Right cardiac atrium (tissue), 5 donors: Measurements from ENCODE around the gene COLGALT1. TPM values are rescaled to one million over a fixed set of nuclear protein-coding genes. Genes with fewer than 3 reads are reported as not detected.

ENCODE experiments used
- ATAC-seq, 2 donors: fragments of 200-7000 bp; cut with Tn5 transposase; one replicate each; pipeline versions ENCODE4 v1.8.0 to v1.9.1; 2020; ENCODE audit warnings: moderate library complexity in 2 of 2, mild to moderate bottlenecking in 1 of 2
- DNase-seq, 3 donors: peaks; one replicate each; pipeline ENCODE4 v3.0.0-alpha.2; 2020
- H3K27ac ChIP-seq: one replicate; pipeline ENCODE4 v1.5.1; 2013; ENCODE audit warnings: mild to moderate bottlenecking, low read length, control low read depth, moderate library complexity
- H3K27me3 ChIP-seq: one replicate; pipeline ENCODE4 v1.6.1; 2013; ENCODE audit not compliant: control insufficient read depth, insufficient read depth
- H3K4me1 ChIP-seq: one replicate; pipeline ENCODE4 v1.6.1; 2013; ENCODE audit warnings: low read length; ENCODE audit not compliant: control insufficient read depth, insufficient read depth
- H3K4me3 ChIP-seq: one replicate; pipeline ENCODE4 v1.5.1; 2013; ENCODE audit warnings: low read length, control low read depth
- H3K9me3 ChIP-seq: one replicate; pipeline ENCODE4 v1.6.1; 2013; ENCODE audit warnings: low read length; ENCODE audit not compliant: control insufficient read depth
- WGBS: extraction: QIAGEN DNeasy Blood & Tissue Kit; methylation state at CpG from one replicate; pipeline ENCODE4 v1.1.7; 2013; 5-methylcytosine and 5-hydroxymethylcytosine counted together
- intact Hi-C, 4 donors: fragments of 100-400 bp; cut with DNase I; formaldehyde crosslinking; loops; one replicate each; pipeline versions ENCODE4 v1.11.0 to v1.14.0; 2022 to 2023
- polyA plus RNA-seq: library from polyadenylated mRNA; stranded (reverse); fragments of 200-250 nt; gene quantifications from one replicate; pipeline ENCODE4 v1.2.3, GENCODE V29; 2013
- total RNA-seq, 4 donors: library from RNA; stranded (reverse); fragmentation: NEBNext Ultra II Directional; extraction: Animal tissue kit (Norgen Biotek cat#: 25700); gene quantifications; one replicate each; pipeline ENCODE4 v1.2.1, GENCODE V29; 2021
- donor health status: healthy with polysubstance abuse.
- donor health status: DM: no; HTN: yes; CAD: no.
- donor health status: DM: no; HTN: no; CAD: no.
- donor health status: DM: no; HTN: yes; CAD: no; lungs with severe emphysema.
- donor health status: DM: yes; HTN: yes; CAD: no.

The COLGALT1 gene
- total and polyA plus RNA-seq, 5 donors: 19.0 to 36.3 (median 34.9) TPM

DNA sequence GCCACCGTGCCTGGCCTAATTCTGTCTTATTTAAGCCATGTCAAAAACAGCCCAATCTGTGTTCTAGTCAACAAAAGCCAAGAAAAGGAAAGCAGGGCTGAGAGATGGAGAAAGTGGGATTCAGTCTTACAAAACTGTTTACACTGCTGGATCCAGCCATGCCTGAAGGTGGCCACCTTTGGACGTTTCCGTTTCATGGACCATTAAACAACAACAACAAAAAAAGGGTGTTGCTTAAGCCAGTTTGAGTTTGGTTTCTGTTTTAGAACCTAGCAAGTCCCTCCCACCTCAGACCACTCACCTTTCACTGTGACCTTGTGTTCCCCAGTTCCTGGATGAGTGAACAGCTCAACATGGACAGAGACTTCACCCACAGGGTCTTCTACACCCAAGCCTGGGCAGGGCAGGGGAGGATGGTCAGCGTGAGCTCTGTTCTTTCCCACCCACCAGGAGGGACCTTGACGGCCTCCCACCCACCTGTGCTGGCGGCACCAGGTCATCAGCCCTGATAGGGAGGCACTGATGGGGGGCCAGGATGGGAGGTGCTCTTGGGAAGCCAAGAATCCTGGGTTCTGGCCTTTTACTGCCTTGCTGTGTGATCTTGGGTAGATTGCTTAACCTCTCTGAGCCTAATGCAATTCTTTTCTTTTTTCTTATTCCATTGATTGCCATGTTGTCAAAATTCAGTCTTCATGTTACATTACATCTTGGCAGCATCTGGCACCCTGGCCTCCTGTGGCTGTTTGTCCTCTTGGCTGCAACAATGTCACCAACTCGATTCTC lies 56.2 kb downstream of the COLGALT1 start:
- no peak overlapping the region for H3K4me3 ChIP-seq
- H3K4me1 ChIP-seq: no peaks in the 10 kb centered on the region
- no peaks in the 10 kb centered on the region for H3K9me3 ChIP-seq
- 84% methylated on average over 7 of the region's 7 CpGs for WGBS
- intact Hi-C loops: no loop called here
- H3K27ac ChIP-seq: no peak overlapping the region
- ATAC-seq: no peak
- no peak for DNase-seq
- H3K27me3 ChIP-seq: no peaks in the 10 kb centered on the region

DNA sequence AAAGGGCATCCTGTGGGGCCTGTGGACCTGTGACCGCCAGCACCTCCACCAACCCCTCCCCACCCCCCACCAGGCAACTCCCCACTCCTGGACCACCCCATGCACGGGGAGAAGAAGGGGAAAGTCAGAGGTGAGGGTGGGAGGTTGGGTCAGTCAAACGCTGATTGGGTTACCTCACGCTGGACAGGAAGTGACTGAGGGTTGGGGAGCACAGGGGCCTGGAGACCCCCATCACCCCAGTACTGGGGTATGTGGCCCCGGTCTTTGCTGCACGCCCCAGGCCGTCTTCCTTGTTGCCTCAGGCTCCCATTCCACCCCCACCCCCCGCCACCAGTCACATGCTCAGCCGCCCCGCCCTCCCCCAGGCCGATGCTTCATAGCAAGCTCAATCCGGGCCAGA lies 59.0 kb downstream of the COLGALT1 start:
- ATAC-seq (no peak), DNase-seq (no peak)
- Histone ChIP-seq H3K27me3 (no peaks in the 10 kb centered on the region), H3K4me1 (no peaks in the 10 kb centered on the region), H3K4me3 (no peak overlapping the region), H3K9me3 (no peaks in the 10 kb centered on the region), H3K27ac (no peak overlapping the region)
- 88% methylated on average over 12 of the region's 12 CpGs for WGBS
- intact Hi-C loops: no loop called here

DNA sequence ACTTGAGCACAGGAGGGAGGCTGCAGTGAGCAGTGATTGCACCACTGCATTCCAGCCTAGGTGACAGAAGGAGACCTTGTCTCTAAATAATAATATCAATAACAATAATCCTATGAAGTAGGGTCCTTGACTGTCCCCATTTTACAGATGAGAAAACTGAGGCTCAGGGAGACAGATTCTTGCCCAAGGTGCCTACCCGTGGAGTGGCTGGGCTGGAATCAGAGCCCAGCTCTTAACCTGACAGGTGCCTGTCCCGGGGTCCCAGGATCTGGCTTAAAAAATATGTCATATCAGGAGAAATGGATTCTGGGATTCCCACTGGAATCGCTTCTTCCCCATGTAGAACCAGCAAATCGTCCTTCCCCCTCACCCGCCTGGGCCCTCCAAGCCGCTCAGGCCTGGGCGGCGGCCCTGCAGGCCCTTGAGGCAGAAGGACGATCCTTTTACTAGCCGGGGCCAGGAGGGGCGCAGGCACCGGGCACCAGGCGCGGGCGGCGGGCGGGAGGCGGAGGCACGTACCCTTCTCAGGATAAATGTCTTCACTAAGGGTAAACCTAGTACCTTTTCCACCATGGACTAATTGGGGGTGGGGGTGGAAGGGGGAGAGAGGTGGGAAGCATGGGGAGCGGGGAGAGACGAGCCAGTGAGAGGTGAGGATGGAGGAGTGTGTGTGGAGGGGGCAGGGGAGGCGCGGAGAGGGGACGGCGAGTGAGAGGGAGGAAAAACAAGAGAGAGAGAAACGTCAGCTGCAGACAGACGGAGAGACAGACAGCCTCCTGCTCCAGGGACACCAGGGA lies 60.6 kb downstream of the COLGALT1 start:
- no peak for ATAC-seq
- DNase-seq: no peak
- intact Hi-C loops: no loop called here
- 35% methylated on average over 27 of the region's 27 CpGs for WGBS
- H3K4me1 ChIP-seq: no peaks in the 10 kb centered on the region
- no peak overlapping the region for H3K4me3 ChIP-seq
- H3K27me3 ChIP-seq: no peaks in the 10 kb centered on the region
- no peak overlapping the region for H3K27ac ChIP-seq
- H3K9me3 ChIP-seq: no peaks in the 10 kb centered on the region

DNA sequence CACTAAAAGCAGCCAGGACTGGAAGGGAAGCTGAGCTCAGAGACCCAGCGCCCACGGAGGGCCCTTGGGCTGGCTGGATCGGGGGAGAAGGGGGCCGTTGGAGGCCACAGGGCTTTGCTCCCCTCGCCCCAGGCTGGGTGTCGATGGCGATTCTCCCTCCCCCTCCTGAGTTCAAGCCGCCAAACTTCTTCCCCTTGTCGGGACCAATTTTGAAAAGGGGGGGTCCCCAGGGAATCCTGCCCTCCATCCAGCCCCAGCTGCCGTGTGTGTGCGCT lies 61.2 kb downstream of the COLGALT1 start:
- Histone ChIP-seq H3K27me3 (no peaks in the 10 kb centered on the region), H3K27ac (no peak overlapping the region), H3K9me3 (no peaks in the 10 kb centered on the region), H3K4me1 (no peaks in the 10 kb centered on the region), H3K4me3 (no peak overlapping the region)
- DNase-seq (no peak), ATAC-seq (no peak)
- intact Hi-C loops: no loop called here
- WGBS: 17% methylated on average over 11 of the region's 11 CpGs

DNA sequence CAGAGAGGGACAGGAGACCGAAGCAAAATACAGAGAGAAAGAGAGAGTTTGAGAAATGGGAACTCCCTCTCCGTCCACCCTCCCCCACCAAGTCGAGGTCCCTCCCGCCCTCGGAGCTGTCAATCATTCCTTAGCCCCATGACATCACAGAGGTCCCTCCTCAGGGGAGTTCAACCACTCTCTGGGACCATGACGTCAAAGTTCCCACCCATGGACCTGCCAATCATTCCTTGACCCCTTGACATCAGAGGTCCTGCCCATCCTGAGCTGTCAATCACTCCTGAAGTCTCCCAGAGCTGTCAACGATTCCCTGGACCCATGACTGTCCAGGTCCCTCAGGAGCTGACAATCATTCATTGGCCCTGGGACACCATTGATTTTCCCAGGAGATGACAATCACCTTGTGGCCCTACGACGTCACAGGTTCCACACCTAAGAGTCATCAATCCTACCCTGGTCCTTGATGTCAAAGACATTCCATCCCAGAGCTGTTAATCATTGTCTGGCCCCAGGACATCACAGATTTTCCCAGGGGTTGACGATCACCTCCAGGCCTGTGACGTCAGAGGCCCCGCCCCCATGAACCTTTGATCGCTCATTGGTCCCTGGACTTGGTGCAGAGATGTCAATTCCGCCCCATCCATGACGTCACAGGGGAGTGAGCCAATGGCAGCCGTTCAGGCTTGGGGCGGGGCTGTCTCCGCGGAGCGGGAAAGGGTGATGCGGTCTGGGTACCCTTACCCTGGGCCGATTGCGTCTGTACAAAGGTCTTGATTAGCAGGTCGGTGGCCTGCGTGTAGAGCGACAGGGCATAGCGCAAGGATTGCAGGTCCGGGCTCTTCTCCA lies 61.7 kb downstream of the COLGALT1 start:
- WGBS: 66% methylated on average over 28 of the region's 28 CpGs
- Histone ChIP-seq H3K27me3 (no peaks in the 10 kb centered on the region), H3K4me3 (no peak overlapping the region), H3K27ac (no peak overlapping the region), H3K9me3 (no peaks in the 10 kb centered on the region), H3K4me1 (no peaks in the 10 kb centered on the region)
- ATAC-seq (no peak), DNase-seq (peak in 1 of 3 donors; percentile 48)
- intact Hi-C loops: no loop called here

DNA sequence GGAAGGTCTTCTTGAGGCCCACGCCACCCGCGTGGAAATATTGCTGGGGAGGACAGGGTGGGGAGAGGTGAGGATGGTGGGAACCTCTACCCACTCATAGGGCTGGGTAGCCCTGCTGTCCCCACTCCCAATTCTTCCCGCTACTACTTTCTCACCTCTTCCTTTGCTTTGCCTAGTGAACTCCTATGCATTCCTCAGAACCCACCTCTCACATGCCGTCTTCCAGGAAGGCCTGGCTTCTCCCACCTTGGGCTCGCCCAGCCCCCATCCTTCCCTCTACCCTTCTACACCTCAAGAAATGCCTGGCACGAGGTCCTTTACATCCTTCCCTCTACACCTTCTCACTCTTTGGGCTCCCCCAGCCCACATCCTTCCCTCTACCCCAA lies 62.4 kb downstream of the COLGALT1 start:
- no peak for DNase-seq
- intact Hi-C loops: no loop called here
- no peaks in the 10 kb centered on the region for H3K27me3 ChIP-seq
- H3K9me3 ChIP-seq: no peaks in the 10 kb centered on the region
- no peak overlapping the region for H3K27ac ChIP-seq
- H3K4me1 ChIP-seq: no peaks in the 10 kb centered on the region
- 90% methylated on average over 7 of the region's 7 CpGs for WGBS
- ATAC-seq: no peak
- no peak overlapping the region for H3K4me3 ChIP-seq

DNA sequence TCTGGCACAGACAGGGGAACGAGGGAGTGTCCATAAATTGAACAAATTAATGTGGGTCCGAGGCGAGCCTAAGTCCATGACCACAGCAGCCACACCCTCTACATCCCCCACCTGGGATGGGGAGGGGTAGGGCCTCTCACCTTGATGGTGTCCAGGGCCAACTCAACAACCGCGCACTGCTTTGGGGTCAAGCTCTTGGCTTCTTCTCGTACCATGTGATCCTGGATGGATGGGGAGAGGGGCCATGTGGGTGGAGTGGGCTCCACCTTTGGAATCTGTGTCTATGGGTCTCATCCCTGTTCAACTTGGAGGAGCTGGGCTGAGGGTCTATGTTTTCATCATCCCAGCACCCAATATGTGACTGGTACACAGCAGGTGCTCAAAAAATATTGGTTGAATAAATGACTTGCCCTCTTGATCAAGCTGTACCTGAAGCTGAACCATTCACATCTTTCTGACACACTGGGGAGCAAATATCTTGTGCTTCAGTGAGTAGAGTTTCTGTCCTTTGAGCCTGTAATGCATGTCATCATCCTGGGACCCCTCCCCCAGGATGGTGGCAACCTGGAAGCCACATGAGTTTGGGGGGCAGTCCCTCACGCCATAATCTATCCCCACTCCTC lies 62.9 kb downstream of the COLGALT1 start:
- intact Hi-C loops: no loop called here
- no peak overlapping the region for H3K4me3 ChIP-seq
- H3K4me1 ChIP-seq: no peaks in the 10 kb centered on the region
- H3K9me3 ChIP-seq: no peaks in the 10 kb centered on the region
- H3K27me3 ChIP-seq: no peaks in the 10 kb centered on the region
- WGBS: 80% methylated on average over 7 of the region's 7 CpGs
- no peak for DNase-seq
- no peak for ATAC-seq
- H3K27ac ChIP-seq: no peak overlapping the region

DNA sequence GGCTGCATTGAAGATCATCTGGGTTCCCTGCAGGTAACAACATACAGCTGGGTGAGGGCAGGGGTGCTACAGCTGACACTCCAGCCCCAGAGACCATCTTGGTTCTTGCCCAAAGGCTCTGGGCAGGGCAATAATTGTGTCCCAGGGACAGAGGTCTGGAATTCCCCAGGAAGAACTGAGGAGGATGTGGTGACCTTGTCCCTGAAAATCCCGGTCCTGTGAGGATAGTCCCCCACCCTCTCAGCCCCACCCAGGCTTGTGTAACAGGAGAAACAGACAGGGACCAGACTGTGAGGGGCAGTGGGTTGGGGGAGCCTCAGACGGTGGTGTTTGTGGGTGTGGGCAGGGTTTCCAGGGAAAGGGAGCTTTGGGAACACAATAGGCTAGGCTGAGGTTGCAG lies 63.5 kb downstream of the COLGALT1 start:
- no peaks in the 10 kb centered on the region for H3K27me3 ChIP-seq
- WGBS: 16% methylated on average over 2 of the region's 2 CpGs
- intact Hi-C loops: no loop called here
- H3K9me3 ChIP-seq: no peaks in the 10 kb centered on the region
- DNase-seq: no peak
- no peak for ATAC-seq
- H3K4me3 ChIP-seq: no peak overlapping the region
- no peaks in the 10 kb centered on the region for H3K4me1 ChIP-seq
- H3K27ac ChIP-seq: no peak overlapping the region

DNA sequence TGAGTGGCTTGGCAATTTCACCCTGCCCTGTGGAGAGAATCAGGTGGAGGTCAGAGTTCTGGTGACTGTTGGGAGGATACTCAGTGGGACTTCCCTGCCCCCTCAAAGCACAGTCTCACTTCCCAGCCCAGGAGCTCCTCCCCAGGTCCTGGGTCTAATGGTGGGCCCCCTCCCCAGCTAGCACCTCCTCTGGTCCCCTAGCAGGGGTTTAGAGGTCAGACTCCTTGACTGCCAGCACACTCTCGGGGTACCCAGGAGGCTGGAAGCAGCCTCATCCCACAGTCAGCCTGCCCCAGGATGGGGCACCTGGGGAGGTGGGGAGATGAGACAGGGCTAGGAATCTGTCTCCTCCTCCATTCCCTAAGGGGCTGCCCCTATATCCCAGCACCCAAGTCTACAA lies 65.2 kb downstream of the COLGALT1 start:
- DNase-seq: peak in 1 of 3 donors; percentile 14
- no peak overlapping the region for H3K27ac ChIP-seq
- 94% methylated on average over 1 of the region's 1 CpG for WGBS
- no peak overlapping the region for H3K4me3 ChIP-seq
- no peak for ATAC-seq
- H3K4me1 ChIP-seq: no peaks in the 10 kb centered on the region
- H3K27me3 ChIP-seq: no peaks in the 10 kb centered on the region
- intact Hi-C loops: no loop called here
- no peaks in the 10 kb centered on the region for H3K9me3 ChIP-seq

DNA sequence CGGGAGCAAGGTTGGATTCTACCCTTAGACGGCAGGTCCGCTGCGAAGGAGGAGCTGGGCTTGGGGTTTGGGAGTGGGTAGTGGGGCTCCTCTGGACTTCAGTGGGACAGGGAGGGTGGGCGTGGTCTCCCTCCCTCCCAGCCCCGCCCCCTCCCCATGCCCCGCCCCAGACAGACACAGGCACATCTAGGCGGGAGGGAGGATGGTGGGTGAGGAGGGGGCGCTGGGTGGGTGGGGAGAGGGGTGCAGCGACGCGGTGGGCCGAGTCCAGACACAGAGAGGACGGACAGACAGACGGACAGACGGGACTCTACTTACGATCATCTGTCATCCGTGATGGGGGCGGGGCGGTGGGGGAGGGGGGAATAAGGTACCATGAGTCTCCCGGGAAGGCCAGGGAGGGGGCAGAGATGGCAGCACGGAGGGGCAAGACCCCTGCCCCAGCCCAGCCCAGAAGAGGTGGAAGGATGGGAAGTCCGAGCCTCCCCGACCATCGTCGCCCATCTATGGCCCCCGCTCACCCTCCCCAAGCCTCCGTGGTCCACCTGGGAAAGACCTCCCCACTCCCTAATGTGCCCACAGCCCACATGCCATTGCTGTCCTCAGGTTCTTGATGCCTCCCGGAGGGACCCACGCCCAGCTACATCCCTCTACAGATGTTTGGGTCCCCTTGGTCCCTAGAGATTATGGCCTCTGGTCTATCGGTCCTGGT lies 67.9 kb downstream of the COLGALT1 start:
- peak in 1 of 3 donors; percentile 27 for DNase-seq
- Histone ChIP-seq H3K9me3 (no peaks in the 10 kb centered on the region), H3K4me3 (no peak overlapping the region), H3K27ac (no peak overlapping the region), H3K4me1 (no peaks in the 10 kb centered on the region), H3K27me3 (no peaks in the 10 kb centered on the region)
- 87% methylated on average over 31 of the region's 31 CpGs for WGBS
- ATAC-seq: no peak
- intact Hi-C loops: no loop called here
